T-cell (primary cell): ENCODE measurements around the gene RIN3. TPM values are rescaled to one million over a fixed set of nuclear protein-coding genes. Genes with fewer than 3 reads are reported as not detected.

ENCODE experiments used
- ATAC-seq, 4 experiments: fragments of 200-7000 bp in 3 of 4; fragments of 150-1000 bp in 1 of 4; cut with Tn5 transposase; replicated peaks in 1 of 4; 1 replicate in 3 of 4; 2 replicates in 1 of 4; pipeline ENCODE4 v1.10.0; 2021; ENCODE audit warnings: moderate library complexity in 3 of 4, mild to moderate bottlenecking in 2 of 4, moderate number of reproducible peaks in 1 of 4
- CTCF ChIA-PET, 2 donors: fragments of 300-600 bp; sonication (Branson Sonifier 250); formaldehyde crosslinking; loops; one replicate each; lab custom pipeline; 2022; ENCODE audit warnings: antibody characterized with exemption in 2 of 2; lab: Charles Lee
- POLR2A ChIA-PET, 2 donors: fragments of 300-600 bp; sonication (Branson Sonifier 250); formaldehyde crosslinking; loops; one replicate each; lab custom pipeline; 2022; ENCODE audit warnings: antibody characterized with exemption in 2 of 2; lab: Charles Lee
- DNase-seq, 35 experiments: peaks; one replicate each; pipeline versions ENCODE4 v3.0.0 to v3.0.0-alpha.2; 2013 to 2023
- H3K27ac ChIP-seq: one replicate; pipeline ENCODE4 v1.5.1; 2013; ENCODE audit warnings: low read length
- H3K27me3 ChIP-seq, 2 experiments: replicated peaks in 1 of 2; 1 replicate in 1 of 2; 2 replicates in 1 of 2; pipeline versions ENCODE4 v1.6.1 to v1.7.0; 2013; ENCODE audit warnings: low read length in 1 of 2, mixed read lengths in 1 of 2; ENCODE audit not compliant: control insufficient read depth in 2 of 2, insufficient read depth in 2 of 2; ENCODE audit errors: extremely low read depth in 1 of 2
- H3K36me3 ChIP-seq, 2 donors: 1 replicate in 1 of 2; 2 replicates in 1 of 2; pipeline versions ENCODE4 v1.6.1 to v1.7.0; 2013; ENCODE audit warnings: low read length in 1 of 2; ENCODE audit not compliant: control insufficient read depth in 2 of 2, insufficient read depth in 1 of 2; ENCODE audit errors: extremely low read depth in 1 of 2
- H3K4me1 ChIP-seq, 2 experiments: 1 replicate in 1 of 2; 2 replicates in 1 of 2; pipeline versions ENCODE4 v1.6.1 to v1.7.0; 2013; ENCODE audit warnings: low read length in 2 of 2, mixed read lengths in 1 of 2; ENCODE audit not compliant: insufficient read depth in 2 of 2, control insufficient read depth in 1 of 2; ENCODE audit errors: extremely low read depth in 1 of 2
- H3K4me3 ChIP-seq, 2 donors: 1 replicate in 1 of 2; 2 replicates in 1 of 2; pipeline versions ENCODE4 v1.5.1 to v1.7.0; 2013; ENCODE audit warnings: mild to moderate bottlenecking in 2 of 2, low read length in 1 of 2, moderate library complexity in 1 of 2; ENCODE audit not compliant: control insufficient read depth in 1 of 2; ENCODE audit errors: extremely low read depth in 1 of 2
- H3K9me3 ChIP-seq: 2 replicates; pipeline ENCODE4 v1.7.0; 2013
- H3K27ac Mint-ChIP-seq, 2 donors: one replicate each; pipeline ENCODE4 v1.8.0; 2020 to 2021; ENCODE audit warnings: mild to moderate bottlenecking in 2 of 2, mixed read lengths in 2 of 2
- H3K27me3 Mint-ChIP-seq, 2 donors: one replicate each; pipeline ENCODE4 v1.8.0; 2021 to 2022; ENCODE audit warnings: mixed read lengths in 2 of 2
- H3K36me3 Mint-ChIP-seq: one replicate; pipeline ENCODE4 v1.8.0; 2021; ENCODE audit warnings: mixed read lengths
- H3K4me1 Mint-ChIP-seq, 3 donors: one replicate each; pipeline ENCODE4 v1.8.0; 2020 to 2022; ENCODE audit warnings: mixed read lengths in 3 of 3, mild to moderate bottlenecking in 1 of 3
- H3K4me3 Mint-ChIP-seq, 3 donors: one replicate each; pipeline ENCODE4 v1.8.0; 2020 to 2022; ENCODE audit warnings: mild to moderate bottlenecking in 3 of 3, mixed read lengths in 3 of 3, moderate library complexity in 3 of 3
- H3K9me3 Mint-ChIP-seq, 3 donors: one replicate each; pipeline ENCODE4 v1.8.0; 2020 to 2022; ENCODE audit warnings: mixed read lengths in 3 of 3
- WGBS: methylation state at CpG from one replicate; pipeline ENCODE4 v1.1.5; 2013; ENCODE audit warnings: missing lambda C conversion rate; ENCODE audit not compliant: insufficient coverage; 5-methylcytosine and 5-hydroxymethylcytosine counted together
- total RNA-seq, 35 experiments: library from RNA in 6 of 35; stranded (reverse) in 6 of 35; fragments of 120-200 nt in 1 of 35; gene quantifications; one replicate each; pipeline versions ENCODE4 v1.2.1 to v1.2.4 and lab custom pipeline; 2013 to 2026

Gene RIN3
- total RNA-seq, 5 donors from 2014 or later (not counting 1 experiment from before 2014, with no cell fraction given) = 89.9 to 107 (median 97.0) TPM

- Histone ChIP-seq H3K4me3 (peak overlapping the region; percentile 69 to 98), H3K36me3 (peaks cover 4 to 16% of the 10 kb centered on the region in 2 donors), H3K27me3 (no peaks in the 10 kb centered on the region), H3K4me1 (peaks cover 40 to 93% of the 10 kb centered on the region in 2 experiments), H3K27ac (peak overlapping the region; percentile 97), H3K9me3 (no peaks in the 10 kb centered on the region)
- peak overlapping the region; percentile 95 to 100 for H3K27ac Mint-ChIP-seq
- no peaks in the 10 kb centered on the region for H3K27me3 Mint-ChIP-seq
- ChIA-PET CTCF (interaction anchor here (0.7 to 2.8 kb wide), 4 partner anchors 39 to 48 kb away, joined by 3 to 11 read pairs (median 8); no protein-coding TSS in a partner anchor), POLR2A (interaction anchor here (0.6 to 1.1 kb wide), 3 partner anchors 9 to 371 kb away, joined by 3 to 4 read pairs (median 3); no protein-coding TSS in a partner anchor)
- H3K4me1 Mint-ChIP-seq = peaks cover 73 to 85% (median 80%) of the 10 kb centered on the region in 3 donors
- H3K36me3 Mint-ChIP-seq = peaks cover 29% of the 10 kb centered on the region
- no peak for ATAC-seq
- 46% methylated on average over 23 of the region's 26 CpGs for WGBS
- DNase-seq = peak in 5 of 35 experiments; percentile 13 to 36 (median 29)
- H3K4me3 Mint-ChIP-seq = peak overlapping the region; percentile 99
- H3K9me3 Mint-ChIP-seq = no peaks in the 10 kb centered on the region
Observed at GRCh38 chr14:92652413-92653151, 139.0 kb downstream of the RIN3 start.

GRCh38 chr14:92653162-92653651 is 139.6 kb downstream of the RIN3 start:
- peaks cover 6 to 22% of the 10 kb centered on the region in 2 donors for H3K36me3 ChIP-seq
- peak overlapping the region; percentile 69 to 98 for H3K4me3 ChIP-seq
- H3K27me3 Mint-ChIP-seq = no peaks in the 10 kb centered on the region
- peak overlapping the region; percentile 99 for H3K4me3 Mint-ChIP-seq
- CTCF ChIA-PET = interaction anchor here (0.7 to 2.8 kb wide), 6 partner anchors 28 to 49 kb away, joined by 3 to 11 read pairs (median 5); no protein-coding TSS in a partner anchor
- H3K27me3 ChIP-seq = no peaks in the 10 kb centered on the region
- H3K27ac ChIP-seq = peak overlapping the region; percentile 97
- no peaks in the 10 kb centered on the region for H3K9me3 ChIP-seq
- POLR2A ChIA-PET = interaction anchor here in 1 of 2 donors (0.6 kb wide), 1 partner anchor 156 kb away, joined by 3 read pairs; no protein-coding TSS in a partner anchor
- peaks cover 33% of the 10 kb centered on the region for H3K36me3 Mint-ChIP-seq
- peak in 5 of 35 experiments; percentile 25 to 36 (median 28) for DNase-seq
- H3K27ac Mint-ChIP-seq = peak overlapping the region; percentile 95 to 100
- 46% methylated on average over 9 of the region's 11 CpGs for WGBS
- H3K9me3 Mint-ChIP-seq = no peaks in the 10 kb centered on the region
- no peak for ATAC-seq
- peaks cover 73 to 85% (median 80%) of the 10 kb centered on the region in 3 donors for H3K4me1 Mint-ChIP-seq
- peaks cover 40 to 93% of the 10 kb centered on the region in 2 experiments for H3K4me1 ChIP-seq

GRCh38 chr14:92654239-92654901 is 140.8 kb downstream of the RIN3 start:
- Mint-ChIP-seq H3K27me3 (no peaks in the 10 kb centered on the region), H3K9me3 (no peaks in the 10 kb centered on the region), H3K4me1 (peaks cover 73 to 85% (median 80%) of the 10 kb centered on the region in 3 donors), H3K4me3 (peak overlapping the region; percentile 99), H3K27ac (peak overlapping the region; percentile 95 to 100), H3K36me3 (peaks cover 39% of the 10 kb centered on the region)
- 57% methylated on average over 14 of the region's 18 CpGs for WGBS
- Histone ChIP-seq H3K4me3 (peak overlapping the region; percentile 69 to 98), H3K4me1 (peaks cover 43 to 93% of the 10 kb centered on the region in 2 experiments), H3K9me3 (no peaks in the 10 kb centered on the region), H3K27me3 (no peaks in the 10 kb centered on the region), H3K36me3 (peaks cover 6 to 34% of the 10 kb centered on the region in 2 donors), H3K27ac (peak overlapping the region; percentile 45)
- CTCF ChIA-PET = interaction anchor here (0.7 to 2.8 kb wide), 5 partner anchors 27 to 181 kb away, joined by 3 to 11 read pairs (median 7); no protein-coding TSS in a partner anchor
- ATAC-seq (no peak), DNase-seq (peak in 2 of 35 experiments; percentile 33 to 37)
- POLR2A ChIA-PET = interaction anchor here in 1 of 2 donors (0.6 kb wide), 1 partner anchor 44 kb away, joined by 3 read pairs; no protein-coding TSS in a partner anchor

GRCh38 chr14:92655419-92656201 is 142.0 kb downstream of the RIN3 start:
- ChIA-PET POLR2A (no interaction called here), CTCF (no interaction called here)
- 75% methylated on average over 10 of the region's 13 CpGs for WGBS
- peak overlapping the region; percentile 89 to 93 for H3K27ac Mint-ChIP-seq
- no peaks in the 10 kb centered on the region for H3K27me3 ChIP-seq
- peaks cover 51% of the 10 kb centered on the region for H3K36me3 Mint-ChIP-seq
- DNase-seq = peak in 3 of 35 experiments; percentile 20 to 44 (median 36)
- peaks cover 11 to 46% of the 10 kb centered on the region in 2 donors for H3K36me3 ChIP-seq
- H3K4me1 Mint-ChIP-seq = peaks cover 73 to 85% (median 80%) of the 10 kb centered on the region in 3 donors
- H3K4me3 Mint-ChIP-seq = peak overlapping the region; percentile 99
- H3K4me1 ChIP-seq = peaks cover 30 to 93% of the 10 kb centered on the region in 2 experiments
- no peaks in the 10 kb centered on the region for H3K27me3 Mint-ChIP-seq
- H3K27ac ChIP-seq = peak overlapping the region; percentile 13
- peak overlapping the region; percentile 20 to 98 for H3K4me3 ChIP-seq
- no peaks in the 10 kb centered on the region for H3K9me3 Mint-ChIP-seq
- no peaks in the 10 kb centered on the region for H3K9me3 ChIP-seq
- no peak for ATAC-seq

- Histone ChIP-seq H3K4me1 (peaks cover 25 to 90% of the 10 kb centered on the region in 2 experiments), H3K4me3 (peak overlapping the region; percentile 20 to 98), H3K9me3 (no peaks in the 10 kb centered on the region), H3K36me3 (peaks cover 15 to 54% of the 10 kb centered on the region in 2 donors), H3K27me3 (no peaks in the 10 kb centered on the region), H3K27ac (peak overlapping the region; percentile 13)
- H3K27ac Mint-ChIP-seq = peak overlapping the region; percentile 89 to 93
- no peak for DNase-seq
- POLR2A ChIA-PET = no interaction called here
- no peaks in the 10 kb centered on the region for H3K27me3 Mint-ChIP-seq
- WGBS = 88% methylated on average over 7 of the region's 8 CpGs
- H3K4me1 Mint-ChIP-seq = peaks cover 73 to 83% (median 82%) of the 10 kb centered on the region in 3 donors
- no peaks in the 10 kb centered on the region for H3K9me3 Mint-ChIP-seq
- CTCF ChIA-PET = interaction anchor here in 1 of 2 donors (0.6 kb wide), 1 partner anchor 42 kb away, joined by 4 read pairs; no protein-coding TSS in a partner anchor
- no peak for ATAC-seq
- peak overlapping the region; percentile 99 for H3K4me3 Mint-ChIP-seq
- peaks cover 59% of the 10 kb centered on the region for H3K36me3 Mint-ChIP-seq
Observed at GRCh38 chr14:92656306-92657081, 142.9 kb downstream of the RIN3 start.
